Activated CD8-positive, alpha-beta memory T cell treated with anti-CD3 and anti-CD28 coated beads, Interleukin-2, amount 50 U/mL, for 4 hours (primary cell): Measurements from ENCODE around the gene PTPRD.

ENCODE experiments used
- DNase-seq: peaks from one replicate; pipeline ENCODE4 v3.0.0-alpha.2; 2020

The PTPRD gene

DNA sequence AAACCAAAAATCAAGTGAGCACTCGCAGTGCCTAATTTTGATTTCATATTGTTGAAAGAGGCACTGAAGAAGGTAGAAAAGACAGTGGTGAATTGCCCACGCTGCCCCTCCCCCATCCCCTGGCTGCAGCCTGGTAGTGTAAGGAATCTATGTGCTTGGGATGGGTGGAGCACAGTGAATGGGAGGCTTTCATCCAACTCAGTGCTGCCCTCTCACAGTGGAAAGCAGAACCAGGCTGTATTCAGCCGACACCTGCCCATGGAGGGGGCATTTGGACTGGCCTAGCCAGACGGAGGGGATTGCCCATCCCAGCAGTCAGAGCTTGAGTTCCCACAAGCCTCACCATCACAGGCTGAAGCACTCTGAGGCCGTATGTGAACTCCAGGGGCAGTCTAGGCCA is 2012.9 kb downstream of the PTPRD start:
- DNase-seq, result no peak

DNA sequence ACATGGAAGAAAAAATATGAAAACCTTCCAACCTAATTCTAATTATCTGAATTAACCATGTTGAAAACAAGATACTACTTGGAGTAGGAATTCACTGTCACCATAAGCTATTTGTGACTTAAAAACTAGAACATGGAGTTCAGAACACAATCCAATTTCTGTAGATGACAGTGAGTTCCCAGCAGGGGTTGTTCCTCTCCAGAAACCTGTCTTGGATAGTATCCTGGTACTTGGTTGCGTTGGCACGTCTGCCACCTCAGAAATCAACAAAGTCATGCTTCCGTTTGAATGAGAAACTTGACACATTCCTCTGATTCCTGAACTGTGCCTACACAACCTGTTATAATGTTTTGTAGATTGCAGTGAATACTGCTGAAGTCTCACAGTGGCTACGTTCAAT is 2023.3 kb downstream of the PTPRD start:
- no peak for DNase-seq

DNA sequence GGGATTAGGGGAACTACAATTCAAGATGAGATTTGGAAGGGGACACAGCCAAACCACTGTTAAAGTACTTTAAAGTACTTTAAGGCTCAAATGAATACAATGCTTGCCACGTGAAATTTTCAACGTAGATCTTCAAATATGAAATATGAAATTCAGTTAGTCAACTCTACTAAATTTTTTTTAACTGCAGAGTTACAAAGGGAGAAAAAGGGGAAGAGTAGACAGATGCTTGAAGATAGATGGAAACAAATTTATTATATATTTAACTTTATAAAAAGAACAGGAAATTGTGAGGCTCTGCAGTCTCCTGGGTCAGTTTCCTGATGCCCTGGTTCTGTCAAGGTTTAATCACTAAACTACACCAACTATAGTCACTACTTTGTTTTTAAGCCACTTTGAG is 2027.8 kb downstream of the PTPRD start:
- no peak for DNase-seq

DNA sequence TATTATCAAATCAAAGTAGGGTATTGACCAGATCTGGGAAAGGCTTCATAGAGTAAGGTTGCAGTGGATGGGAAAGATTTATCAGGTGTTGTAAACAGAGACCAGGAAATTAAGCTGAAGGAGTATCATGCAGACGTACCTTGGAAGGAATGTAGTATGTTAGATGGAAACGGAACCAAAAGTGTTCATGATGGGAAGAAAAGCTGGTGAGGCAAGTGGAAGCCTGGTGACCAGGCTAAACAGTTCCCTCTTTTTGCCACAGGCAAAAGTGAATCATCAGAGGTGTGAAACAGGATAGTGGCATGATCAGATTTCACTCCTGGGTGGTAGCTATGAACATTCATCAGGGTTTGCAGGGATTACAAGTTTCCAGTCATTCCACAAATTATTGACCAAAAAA is 2033.1 kb downstream of the PTPRD start:
- DNase-seq, result no peak

DNA sequence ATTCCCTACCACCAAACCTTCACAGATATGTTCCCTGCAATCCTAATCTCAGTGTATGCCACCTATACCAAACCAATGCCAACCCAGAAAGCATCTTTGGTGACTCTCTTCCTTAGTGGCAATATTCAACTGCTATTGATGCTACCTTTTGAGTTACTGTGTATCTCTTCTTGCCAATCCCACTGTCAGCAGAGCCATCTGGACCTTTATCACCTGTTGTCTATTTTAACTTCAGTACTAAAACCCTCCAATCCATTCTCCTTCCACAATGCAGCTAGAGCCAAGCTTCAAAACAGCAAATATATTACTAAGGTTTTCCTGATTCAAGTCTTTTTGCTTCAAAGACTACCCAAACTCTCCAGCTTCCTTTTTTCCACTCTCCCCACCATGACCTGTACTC is 2036.1 kb downstream of the PTPRD start:
- no peak for DNase-seq

DNA sequence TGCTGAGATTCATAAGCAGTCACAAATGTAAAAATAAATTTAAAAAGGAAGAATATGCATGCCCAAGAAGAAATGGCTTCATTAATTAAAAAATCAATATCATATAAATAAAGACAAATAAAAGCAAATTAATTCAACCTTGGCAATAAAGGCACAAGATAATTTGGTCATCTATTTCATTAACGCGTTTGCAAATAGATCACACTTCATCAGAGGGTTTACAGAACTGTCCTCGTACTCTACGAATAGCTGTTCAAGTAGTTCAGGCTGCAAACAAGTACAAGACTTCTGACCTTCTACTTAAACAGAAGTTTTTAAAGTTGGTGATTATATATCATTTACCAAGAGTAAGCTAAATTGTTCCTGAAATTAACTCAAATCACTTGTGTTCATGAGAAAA is 2038.0 kb downstream of the PTPRD start:
- DNase-seq, result no peak

DNA sequence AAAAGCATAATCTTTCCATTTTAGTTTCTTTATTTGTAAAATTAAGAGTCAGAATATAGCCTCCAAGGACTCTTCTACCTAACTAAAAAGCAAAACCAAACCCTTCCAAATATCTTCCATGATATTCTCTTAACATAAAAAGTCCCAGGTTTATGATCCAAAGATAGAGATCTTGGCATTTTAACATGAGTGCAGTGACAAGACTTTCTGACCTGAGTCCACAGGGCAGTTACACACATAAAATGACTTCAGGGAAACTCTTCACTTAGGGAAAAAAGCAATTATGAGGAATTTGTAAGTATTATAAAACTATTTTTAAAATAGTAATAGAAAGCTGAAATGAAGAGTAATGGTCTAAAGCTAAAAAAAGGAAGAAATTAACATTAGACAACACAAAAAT is 2040.6 kb downstream of the PTPRD start:
- DNase-seq, result no peak

DNA sequence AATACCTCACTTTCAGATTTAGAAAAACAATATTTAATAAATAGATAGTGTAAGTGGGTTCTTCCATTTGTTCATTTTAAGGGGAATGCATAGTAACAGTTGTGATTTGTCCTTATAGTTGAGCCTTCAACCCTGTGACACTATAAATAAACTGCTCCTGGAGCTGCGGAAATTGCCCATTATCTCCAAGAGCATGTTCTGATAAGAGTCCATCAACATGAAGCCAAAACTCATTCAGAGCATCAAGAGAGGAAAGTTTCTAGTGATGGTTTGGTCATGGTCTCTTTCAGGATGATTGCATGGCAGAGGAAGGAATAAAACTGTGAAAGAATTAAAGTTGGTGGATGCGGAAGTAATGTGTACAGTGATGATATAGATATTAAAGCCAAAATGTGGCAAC is 2041.2 kb downstream of the PTPRD start:
- no peak for DNase-seq

DNA sequence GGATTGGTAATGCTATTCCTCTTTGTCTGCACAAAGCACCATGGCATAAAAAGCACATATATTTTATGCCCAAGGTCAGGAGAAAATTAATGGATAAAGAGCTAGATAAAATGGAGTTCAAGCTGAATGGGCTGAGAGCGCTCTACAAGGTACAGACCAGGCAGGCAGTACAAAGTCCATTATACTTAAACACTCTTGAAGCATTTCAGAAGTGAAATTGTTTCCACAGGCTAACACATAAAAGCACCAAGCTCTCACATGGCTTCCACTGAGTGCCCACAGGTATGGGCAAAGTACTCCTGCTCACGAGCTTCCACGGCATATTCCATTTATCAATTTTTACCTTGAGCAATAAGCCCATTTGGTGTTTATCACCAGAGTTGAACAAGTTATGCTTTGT is 2042.0 kb downstream of the PTPRD start:
- no peak for DNase-seq

DNA sequence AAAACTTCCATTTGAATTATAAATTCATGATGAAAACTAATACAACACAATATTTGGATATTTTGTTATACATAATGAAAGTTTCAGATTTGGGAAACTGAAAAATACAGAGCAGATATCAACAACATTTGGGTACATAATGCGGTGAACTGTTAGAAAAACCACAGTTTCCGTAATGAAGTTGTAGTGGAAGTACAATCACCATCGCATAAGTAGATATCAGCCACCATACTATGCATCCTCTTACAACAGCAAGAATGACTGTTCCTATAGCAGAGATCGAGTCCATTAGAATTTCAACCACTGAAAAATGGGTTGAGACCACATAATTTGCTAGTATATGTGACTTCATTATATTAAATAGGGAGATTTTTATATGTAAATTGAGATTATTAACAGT is 2043.0 kb downstream of the PTPRD start:
- no peak for DNase-seq

DNA sequence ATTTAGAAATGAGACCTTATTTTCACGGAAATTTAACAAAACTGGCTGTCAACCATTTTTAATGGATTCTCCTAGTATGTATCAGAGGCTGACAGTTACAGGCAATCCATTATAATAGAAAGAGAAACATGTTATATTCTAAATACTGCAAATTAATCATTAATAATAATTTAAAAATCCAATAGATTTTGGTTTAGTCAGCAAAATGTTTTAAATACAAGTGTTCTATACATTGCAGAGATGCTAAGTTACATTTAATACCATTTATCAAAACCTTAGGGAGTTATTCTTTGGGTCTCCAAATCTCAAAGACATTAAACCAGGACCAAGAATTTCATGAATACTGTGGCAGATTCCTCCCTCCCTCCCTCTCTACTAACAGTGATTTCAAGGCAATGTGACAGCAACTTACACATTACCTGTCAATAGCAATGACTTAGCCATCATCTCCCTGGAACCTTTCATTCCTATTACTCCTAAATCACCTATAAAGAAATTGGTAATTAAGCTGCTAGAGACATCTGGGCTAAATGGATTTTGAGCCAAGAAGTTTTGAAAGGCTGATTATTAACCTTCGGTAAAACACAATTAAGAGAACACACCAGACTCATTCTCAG is 2044.7 kb downstream of the PTPRD start:
- DNase-seq, result no peak

DNA sequence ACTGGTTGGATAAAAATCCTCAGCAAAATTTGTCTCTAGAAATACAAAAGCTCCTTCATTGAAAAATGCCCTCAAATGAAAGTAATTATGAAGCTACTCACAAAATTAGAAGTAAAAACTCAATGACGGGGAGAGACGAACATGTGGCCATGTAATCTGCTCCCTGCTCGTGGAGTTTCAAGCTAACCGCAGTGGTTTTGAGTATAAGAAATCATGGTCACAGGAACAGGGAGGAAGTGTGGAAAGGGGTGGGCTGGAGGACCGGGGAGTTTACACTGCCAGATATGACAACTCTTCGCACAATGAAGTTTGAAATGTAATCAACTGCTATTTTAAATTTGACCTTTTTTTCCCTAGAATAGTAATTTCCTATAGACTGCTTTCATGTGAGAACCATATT is 2047.8 kb downstream of the PTPRD start:
- DNase-seq, result no peak

DNA sequence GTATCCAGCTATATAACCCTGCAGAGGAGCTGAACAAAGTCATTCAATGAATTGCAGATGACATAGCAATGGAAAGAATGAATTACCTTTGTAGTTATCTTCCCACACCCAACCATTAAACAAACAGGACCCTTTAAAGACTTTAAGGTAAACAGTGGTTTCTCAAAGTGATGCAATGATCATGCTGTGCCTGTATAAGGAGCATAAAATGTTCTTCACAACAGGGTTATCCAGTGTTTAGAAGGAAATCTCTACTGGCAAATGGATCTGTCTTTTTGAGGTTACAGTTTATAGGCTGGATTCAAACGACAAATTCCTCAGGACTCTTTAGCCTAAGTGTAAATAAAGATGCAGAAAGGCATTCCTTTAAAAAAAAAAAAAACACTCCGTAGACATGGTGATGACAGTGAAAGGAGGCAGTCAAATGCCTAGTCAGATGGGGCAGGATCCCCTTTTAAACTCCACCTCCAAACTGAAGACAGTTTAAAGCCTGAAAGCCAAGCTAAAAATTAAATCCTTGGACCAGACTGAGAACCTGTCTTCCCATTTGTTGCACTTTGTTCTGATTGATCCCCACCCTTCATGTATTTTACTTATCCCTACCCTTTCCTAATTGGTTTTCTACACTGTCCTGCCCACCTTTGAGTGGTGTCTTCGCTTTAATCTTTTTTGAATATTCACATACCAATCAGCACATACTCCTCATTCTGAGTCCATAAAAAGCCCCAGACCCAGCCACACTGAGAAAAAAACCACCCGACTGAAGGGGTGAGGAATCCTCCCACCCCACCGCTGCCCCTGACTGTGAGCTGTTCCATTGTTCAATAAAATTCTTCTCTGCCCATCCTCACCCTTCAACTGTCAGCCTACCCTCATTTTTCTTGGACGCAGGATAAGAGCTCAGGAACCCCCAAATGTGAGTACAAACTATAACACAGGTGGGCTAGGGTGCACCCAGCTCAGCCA is 2052.0 kb downstream of the PTPRD start:
- no peak for DNase-seq

DNA sequence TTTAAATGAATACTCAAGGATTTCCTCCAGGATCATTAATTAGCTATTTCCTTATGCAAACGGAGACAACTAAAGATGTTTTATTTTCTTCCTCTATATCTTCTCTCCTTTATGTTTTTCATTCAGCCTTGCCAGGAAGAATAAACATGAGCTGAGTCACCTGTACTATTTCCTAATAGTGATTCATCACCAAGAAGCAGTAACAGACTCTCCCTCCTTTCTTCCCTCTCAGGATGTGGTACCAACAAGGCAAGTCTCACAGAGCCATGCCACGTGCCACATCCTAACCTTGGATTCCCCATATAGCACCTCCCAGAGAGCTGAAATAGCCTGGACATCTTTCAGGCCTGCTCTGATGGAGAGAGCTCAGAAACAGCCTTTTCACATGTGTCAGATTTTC is 2054.6 kb downstream of the PTPRD start:
- DNase-seq, result no peak

DNA sequence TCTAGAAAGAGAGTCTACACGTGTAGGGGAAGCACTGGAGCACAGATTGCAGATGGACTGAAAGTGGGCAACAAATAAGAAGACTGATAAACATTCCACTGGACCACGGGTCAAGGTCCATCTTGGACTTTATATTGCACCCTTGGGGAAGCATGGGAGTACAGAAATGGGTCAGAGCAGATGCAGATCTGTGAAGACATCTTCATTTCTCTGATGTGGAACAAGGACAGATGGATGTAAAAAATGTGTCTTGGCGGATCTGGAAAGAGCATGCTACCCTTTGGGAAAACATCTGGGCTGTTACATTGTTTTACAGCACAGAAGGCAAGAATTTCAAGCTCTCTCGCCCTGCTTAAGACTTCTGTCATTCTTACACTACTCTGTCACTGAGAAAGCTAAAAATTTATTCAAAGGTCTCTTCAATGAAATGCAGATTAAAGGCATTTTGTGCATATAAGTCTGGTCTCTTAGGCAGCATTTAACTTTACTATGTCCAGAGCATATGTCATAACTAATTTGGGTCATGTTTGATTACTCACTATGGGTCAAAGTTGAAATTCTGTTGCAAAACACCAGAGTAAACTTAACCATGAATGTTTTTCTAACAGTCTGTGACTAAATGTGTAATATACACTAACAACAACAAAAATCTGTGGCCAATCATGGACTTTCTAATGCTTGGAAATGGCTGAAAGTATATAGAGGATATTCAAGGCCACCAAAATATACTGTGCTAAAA is 2056.9 kb downstream of the PTPRD start:
- no peak for DNase-seq

DNA sequence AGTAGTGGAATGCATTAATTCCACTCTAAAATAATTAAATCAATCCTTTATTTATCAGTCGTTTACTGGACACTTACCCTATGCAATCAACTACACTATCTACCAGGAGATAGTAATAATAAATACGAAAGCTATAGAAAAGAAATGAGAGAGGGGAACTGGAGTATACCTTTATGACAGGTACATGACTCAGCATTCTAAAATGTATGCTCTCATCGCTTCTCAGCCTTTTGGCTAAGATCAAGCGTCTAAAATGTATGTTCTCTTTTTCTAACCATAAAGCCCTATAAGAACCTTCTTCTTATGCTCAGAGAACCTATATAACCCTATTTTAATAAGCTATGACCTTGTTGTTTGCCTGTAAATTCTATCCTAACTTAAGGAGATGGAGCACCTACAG is 2059.4 kb downstream of the PTPRD start:
- DNase-seq, result no peak

DNA sequence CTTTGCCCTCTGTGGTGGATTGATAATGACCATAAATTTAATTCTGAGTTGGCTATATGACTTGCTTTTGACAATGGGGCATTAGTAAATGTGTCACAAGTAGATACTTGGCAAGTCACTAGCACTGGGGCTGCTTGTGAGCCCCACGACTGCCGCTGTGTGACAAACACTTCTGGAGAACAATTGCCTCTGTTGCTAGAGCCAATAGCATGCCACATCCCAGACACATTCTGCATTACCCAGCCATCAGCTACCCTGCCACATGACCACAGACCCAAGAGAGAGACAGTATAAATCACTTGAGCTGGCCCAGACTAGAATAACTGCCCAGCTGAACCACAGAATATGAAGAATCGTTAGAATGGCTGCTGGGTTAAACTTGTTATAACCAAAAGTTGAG is 2060.1 kb downstream of the PTPRD start:
- DNase-seq, result no peak

DNA sequence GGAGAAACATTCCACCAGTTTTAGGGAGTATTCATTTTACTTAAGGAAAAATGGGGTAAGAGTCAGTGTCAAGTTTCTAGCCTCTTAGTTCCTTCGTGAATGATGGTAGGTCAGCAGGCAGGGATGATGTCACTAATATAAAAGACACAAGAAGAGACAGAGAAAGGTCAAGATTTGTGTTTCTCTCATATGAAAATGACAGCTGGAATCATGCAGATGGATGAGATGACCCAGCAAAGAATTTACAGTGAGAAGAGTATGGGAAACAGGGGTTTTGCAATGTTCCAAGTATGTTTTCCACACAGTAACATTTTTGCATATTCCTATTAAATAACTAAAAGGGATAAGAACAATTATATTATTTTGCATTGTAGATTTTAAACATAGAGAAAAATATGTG is 2063.6 kb downstream of the PTPRD start:
- DNase-seq, result no peak

DNA sequence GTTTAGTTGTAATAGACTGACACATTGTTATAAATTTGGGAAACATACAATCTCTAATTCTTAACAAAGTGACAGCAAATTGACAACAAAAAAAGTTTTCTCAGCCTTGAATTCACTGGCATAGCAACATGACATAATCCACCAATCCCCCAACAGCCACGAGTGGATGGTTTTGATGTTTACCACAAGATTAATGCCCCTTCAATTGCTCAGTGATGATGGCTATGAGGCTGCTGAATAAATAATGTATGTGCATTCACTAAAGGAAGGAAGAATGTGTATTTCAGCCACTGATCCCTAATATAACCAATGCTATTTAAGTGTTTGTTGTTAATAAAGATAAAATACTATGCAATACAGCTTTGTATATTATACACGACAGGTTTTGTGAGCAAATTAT is 2069.6 kb downstream of the PTPRD start:
- no peak for DNase-seq

DNA sequence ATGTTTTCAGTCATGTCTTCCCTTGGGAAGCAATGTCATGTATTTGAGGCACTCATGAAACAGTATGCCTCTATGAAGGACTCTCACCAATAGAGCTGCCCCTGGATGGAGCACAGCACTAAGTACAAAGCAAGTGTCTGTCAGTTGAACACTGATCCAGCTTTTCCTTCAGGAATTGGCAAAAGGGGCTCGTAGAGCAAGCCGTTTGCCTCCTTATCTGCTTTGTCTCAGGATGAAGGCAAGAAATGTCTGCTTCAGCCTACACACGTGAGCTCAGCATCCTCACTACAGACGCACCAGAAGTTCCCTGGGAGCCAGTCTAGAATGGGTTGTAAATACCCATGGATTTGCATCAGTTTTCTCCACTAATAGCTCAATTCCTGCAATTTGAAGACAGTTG is 2070.3 kb downstream of the PTPRD start:
- DNase-seq, result no peak

DNA sequence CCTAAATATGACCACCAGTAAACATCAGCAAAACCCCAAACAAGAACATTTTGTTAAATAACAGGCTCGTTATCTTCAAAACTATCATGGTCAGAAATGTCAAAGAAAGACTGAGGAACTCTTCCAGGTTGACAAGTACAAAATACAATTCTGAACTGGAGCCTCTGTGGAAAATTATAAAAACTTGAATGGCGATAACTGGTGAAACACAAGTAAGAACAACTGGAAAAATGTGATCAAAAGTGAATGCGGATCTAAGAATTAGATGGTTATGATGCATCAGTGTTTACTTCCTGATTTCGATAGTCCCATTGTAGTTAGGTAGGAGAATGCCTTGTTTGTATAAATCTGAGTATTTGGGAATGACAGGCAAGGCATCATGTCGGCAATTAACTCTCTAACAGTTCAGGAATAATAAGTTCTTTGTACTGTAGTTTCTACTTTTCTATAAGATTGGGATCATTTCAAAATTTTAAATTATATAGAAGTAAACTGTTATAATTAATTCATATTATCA is 2073.1 kb downstream of the PTPRD start:
- no peak for DNase-seq

DNA sequence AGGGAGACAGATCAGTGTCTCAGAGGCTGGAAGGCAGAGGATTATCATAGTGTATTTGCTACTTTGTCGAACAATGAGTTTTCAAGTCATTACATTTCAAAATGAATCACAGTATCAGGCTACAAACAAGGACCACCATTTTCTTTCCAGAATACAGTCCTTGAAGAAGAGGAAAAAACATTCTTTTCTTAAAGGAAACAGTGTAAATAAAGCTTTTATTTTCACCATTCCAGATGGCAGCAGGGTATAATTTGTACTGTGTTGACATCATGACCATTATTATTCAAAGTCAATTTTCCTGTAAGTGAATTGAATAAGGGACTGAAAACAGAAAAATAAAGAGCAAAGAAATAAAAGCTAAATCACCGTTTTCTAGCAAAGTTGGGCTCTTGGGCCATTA is 2076.0 kb downstream of the PTPRD start:
- no peak for DNase-seq

DNA sequence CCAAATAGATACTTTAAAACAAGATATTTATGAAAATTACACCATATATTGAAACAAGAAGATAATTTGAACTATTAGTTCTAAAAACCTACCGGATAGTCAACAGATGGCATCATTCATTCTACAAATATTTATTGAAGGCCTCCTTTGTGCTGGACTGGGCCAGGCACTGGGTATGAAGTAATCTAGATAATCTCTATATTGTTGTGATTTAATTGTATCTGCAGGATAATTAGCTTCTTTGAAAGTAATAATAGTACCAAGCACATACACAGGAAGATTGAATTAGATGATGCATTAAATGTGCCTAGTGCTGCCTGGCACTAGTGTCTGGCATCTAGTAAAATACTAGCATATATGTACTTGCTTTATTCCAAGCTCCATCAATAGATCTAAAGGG is 2078.0 kb downstream of the PTPRD start:
- no peak for DNase-seq

DNA sequence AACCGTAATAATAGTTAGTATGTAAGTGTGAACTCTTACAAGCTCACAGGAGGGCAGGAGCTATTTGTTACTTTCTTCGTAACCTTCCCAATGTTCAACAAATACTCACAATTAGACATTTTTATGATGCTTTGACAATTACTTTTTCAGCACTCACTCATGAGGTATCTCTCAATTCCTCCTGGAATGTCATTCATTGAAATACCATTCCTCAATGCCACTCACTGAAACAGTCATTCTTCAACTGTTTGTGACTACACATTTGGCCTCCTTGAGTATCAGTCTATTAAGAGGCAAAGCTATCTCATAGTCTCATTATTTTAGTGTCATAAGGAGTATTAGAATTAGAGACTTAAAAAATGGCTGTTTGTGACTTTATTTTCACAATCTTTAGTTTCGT is 2079.1 kb downstream of the PTPRD start:
- no peak for DNase-seq
